H1 (cell line): ENCODE results near the gene LCORL. TPM values are rescaled to one million over a fixed set of nuclear protein-coding genes. Genes with fewer than 3 reads are reported as not detected.
"Not testable (repeated sequence)": the region's sequence is repeated elsewhere in the genome, so short reads cannot be mapped to it uniquely, and the experiment has no call there.

Experiments
- CTCF ChIA-PET: fragments of 300-600 bp; sonication (Branson Sonifier 250); formaldehyde crosslinking; loops from one replicate; lab custom pipeline; 2021; ENCODE audit not compliant: partially characterized antibody; lab: Charles Lee
- POLR2A ChIA-PET: fragments of 300-600 bp; sonication (Branson Sonifier 250); formaldehyde crosslinking; loops from one replicate; lab custom pipeline; 2021; ENCODE audit warnings: inconsistent platforms; ENCODE audit not compliant: partially characterized antibody; lab: Charles Lee
- DNase-seq, 2 experiments: peaks; one replicate each; pipeline versions ENCODE4 v3.0.0 to v3.0.0-alpha.2; 2010 to 2022; ENCODE audit warnings: low spot score in 2 of 2, low read depth in 1 of 2, mixed read lengths in 1 of 2
- FAIRE-seq: peaks from 2 replicates; lab custom pipeline; 2011; peaks lifted over from hg19 to GRCh38; lab: Jason Lieb, UNC
- H2AFZ ChIP-seq: 2 replicates; pipeline ENCODE4 v1.8.1; 2012; ENCODE audit warnings: low read length, inconsistent platforms
- H2AK5ac ChIP-seq: 2 replicates; pipeline ENCODE4 v1.6.1; 2013; ENCODE audit warnings: low read depth, low read length
- H2BK120ac ChIP-seq: replicated peaks from 2 replicates; pipeline ENCODE3; 2013; ENCODE audit warnings: low read depth, low read length, inconsistent platforms
- H2BK12ac ChIP-seq: 2 replicates; pipeline ENCODE4 v1.6.1; 2013; ENCODE audit warnings: low read depth, low read length
- H2BK15ac ChIP-seq: 2 replicates; pipeline ENCODE4 v1.6.1; 2013; ENCODE audit warnings: low read length
- H2BK20ac ChIP-seq: 2 replicates; pipeline ENCODE4 v1.6.1; 2013; ENCODE audit warnings: low read length
- H2BK5ac ChIP-seq: 2 replicates; pipeline ENCODE4 v1.6.1; 2013; ENCODE audit warnings: low read depth, low read length
- H3K14ac ChIP-seq: 2 replicates; pipeline ENCODE4 v1.6.1; 2013; ENCODE audit warnings: inconsistent platforms; ENCODE audit not compliant: insufficient read length
- H3K18ac ChIP-seq: 2 replicates; pipeline ENCODE4 v1.6.1; 2013; ENCODE audit warnings: low read length; ENCODE audit errors: extremely low read depth
- H3K23ac ChIP-seq: 2 replicates; pipeline ENCODE4 v1.6.1; 2013; ENCODE audit warnings: inconsistent platforms; ENCODE audit not compliant: insufficient read length
- H3K23me2 ChIP-seq: 2 replicates; pipeline ENCODE4 v1.6.1; 2013; ENCODE audit warnings: low read depth, low read length
- H3K27ac ChIP-seq: 2 replicates; pipeline ENCODE4 v1.6.1; 2011; ENCODE audit warnings: low read depth, low read length, inconsistent platforms
- H3K27me3 ChIP-seq, 4 experiments: replicated peaks in 1 of 4; 1 replicate in 1 of 4; 2 replicates in 3 of 4; pipeline versions ENCODE4 v1.6.1 to v1.8.1; 2011 to 2013; ENCODE audit warnings: low read length in 3 of 4, mild to moderate bottlenecking in 3 of 4, inconsistent platforms in 2 of 4, mixed read lengths in 2 of 4, moderate library complexity in 1 of 4; ENCODE audit not compliant: control insufficient read depth in 3 of 4, insufficient read depth in 3 of 4; ENCODE audit errors: extremely low read depth in 1 of 4
- H3K36me3 ChIP-seq, 4 experiments: 2 replicates each; pipeline versions ENCODE4 v1.6.1 to v1.8.1; 2011 to 2013; ENCODE audit warnings: mild to moderate bottlenecking in 4 of 4, low read length in 3 of 4, moderate library complexity in 2 of 4, control low read depth in 1 of 4, inconsistent platforms in 1 of 4; ENCODE audit not compliant: insufficient read depth in 4 of 4, control insufficient read depth in 2 of 4
- H3K4ac ChIP-seq: replicated peaks from 2 replicates; pipeline ENCODE3; 2013; ENCODE audit warnings: low read length, low read depth, mixed read lengths, inconsistent platforms; ENCODE audit not compliant: insufficient read length
- H3K4me1 ChIP-seq, 4 experiments: replicated peaks in 1 of 4; 1 replicate in 1 of 4; 2 replicates in 3 of 4; pipeline versions ENCODE4 v1.6.1 to v1.8.1; 2011 to 2013; ENCODE audit warnings: low read length in 3 of 4, inconsistent platforms in 2 of 4, mixed read lengths in 1 of 4; ENCODE audit not compliant: insufficient read depth in 4 of 4, control insufficient read depth in 3 of 4
- H3K4me2 ChIP-seq, 2 experiments: 2 replicates each; pipeline versions ENCODE4 v1.6.1 to v1.8.1; 2011 to 2013; ENCODE audit warnings: low read depth in 2 of 2, low read length in 2 of 2, control low read depth in 1 of 2, inconsistent platforms in 1 of 2, mild to moderate bottlenecking in 1 of 2; ENCODE audit not compliant: insufficient read depth in 1 of 2
- H3K4me3 ChIP-seq, 4 experiments: fragments of 200-600, 300-600 bp in 1 of 4; sonication (generic), shearing (Covaris generic), sonication (Bioruptor Twin) in 1 of 4; 2 replicates each; pipeline versions ENCODE4 v1.5.1 to v1.8.1; 2011 to 2016; ENCODE audit warnings: low read length in 4 of 4, low read depth in 3 of 4, control low read depth in 2 of 4, inconsistent platforms in 2 of 4, mild to moderate bottlenecking in 2 of 4, mixed read lengths in 1 of 4, moderate library complexity in 1 of 4; ENCODE audit not compliant: insufficient read depth in 2 of 4; ENCODE audit errors: extremely low read depth in 1 of 4
- H3K56ac ChIP-seq: replicated peaks from 2 replicates; pipeline ENCODE3; 2013; ENCODE audit warnings: low read depth, mild to moderate bottlenecking, mixed read lengths, low read length, inconsistent platforms; ENCODE audit not compliant: insufficient read length
- H3K79me1 ChIP-seq: 2 replicates; pipeline ENCODE4 v1.6.1; 2013; ENCODE audit warnings: low read depth, low read length, control low read depth
- H3K79me2 ChIP-seq, 2 experiments: 2 replicates each; pipeline versions ENCODE4 v1.6.1 to v1.8.1; 2012 to 2013; ENCODE audit warnings: low read length in 2 of 2, mild to moderate bottlenecking in 2 of 2, inconsistent platforms in 1 of 2; ENCODE audit not compliant: insufficient read depth in 2 of 2, control insufficient read depth in 1 of 2
- H3K9ac ChIP-seq, 4 experiments: replicated peaks in 1 of 4; 1 replicate in 1 of 4; 2 replicates in 3 of 4; pipeline versions ENCODE4 v1.6.1 to v1.8.1; 2011 to 2013; ENCODE audit warnings: low read depth in 3 of 4, low read length in 3 of 4, control low read depth in 2 of 4, mild to moderate bottlenecking in 2 of 4, moderate library complexity in 2 of 4, inconsistent platforms in 1 of 4; ENCODE audit errors: extremely low read depth in 1 of 4
- H3K9me3 ChIP-seq, 2 experiments: 2 replicates each; pipeline versions ENCODE4 v1.6.1 to v1.8.1; 2012 to 2013; ENCODE audit warnings: mild to moderate bottlenecking in 2 of 2, moderate library complexity in 2 of 2, control low read depth in 1 of 2, inconsistent platforms in 1 of 2, low read depth in 1 of 2, low read length in 1 of 2, mixed read lengths in 1 of 2; ENCODE audit not compliant: insufficient read depth in 2 of 2
- H4K20me1 ChIP-seq, 2 experiments: replicated peaks in 1 of 2; 2 replicates each; pipeline versions ENCODE3 to v1.8.1; 2011 to 2013; ENCODE audit warnings: inconsistent platforms in 2 of 2, low read length in 2 of 2, mild to moderate bottlenecking in 1 of 2; ENCODE audit not compliant: insufficient read depth in 2 of 2, control insufficient read depth in 1 of 2
- H4K5ac ChIP-seq: 2 replicates; pipeline ENCODE4 v1.6.1; 2013; ENCODE audit warnings: low read length, low read depth, mixed read lengths, inconsistent platforms; ENCODE audit not compliant: insufficient read length
- H4K8ac ChIP-seq: 2 replicates; pipeline ENCODE4 v1.8.0; 2013; ENCODE audit warnings: mild to moderate bottlenecking, moderate library complexity, low read length, inconsistent platforms; ENCODE audit not compliant: insufficient read depth; ENCODE audit errors: extremely low read depth
- H4K91ac ChIP-seq: replicated peaks from 2 replicates; pipeline ENCODE3; 2013; ENCODE audit warnings: low read length, mixed read lengths, inconsistent platforms; ENCODE audit not compliant: insufficient read length
- polyA plus RNA-seq, 7 experiments: library from polyadenylated mRNA; depleted of rRNA in 3 of 7; stranded (reverse) in 5 of 7; unstranded in 2 of 7; fragments of >200 nt in 5 of 7; fragments of 200-250 nt in 2 of 7; gene quantifications; 1 replicate in 5 of 7; 2 replicates in 1 of 7; 4 replicates in 1 of 7; pipeline versions ENCODE4 v1.2.1 to v1.2.3, GENCODE V29; 2011 to 2013; ENCODE audit warnings: missing spikeins in 2 of 7, mixed read lengths in 2 of 7
- total RNA-seq: library from RNA; stranded (reverse); fragmentation: NEBNext Ultra II Directional; extraction: Animal tissue kit (Norgen Biotek cat#: 25700); gene quantifications from 2 replicates; pipeline ENCODE4 v1.2.1, GENCODE V29; 2021

Gene LCORL
- total and polyA plus RNA-seq, 2 of the 8 experiments (the other 6 are each of a cell fraction or from before 2014, with no cell fraction given), result 2.2 to 19.2 TPM

- H3K14ac ChIP-seq, H3K79me1 ChIP-seq, POLR2A ChIA-PET, H2BK20ac ChIP-seq, H3K4me3 ChIP-seq, H2BK5ac ChIP-seq, H4K5ac ChIP-seq, H2BK12ac ChIP-seq, H3K4ac ChIP-seq, H4K91ac ChIP-seq, H3K9ac ChIP-seq, CTCF ChIA-PET, H3K36me3 ChIP-seq, DNase-seq, H3K4me1 ChIP-seq, H4K8ac ChIP-seq, H2AK5ac ChIP-seq, H3K56ac ChIP-seq, H2AFZ ChIP-seq, H3K4me2 ChIP-seq, H3K18ac ChIP-seq, FAIRE-seq, H3K79me2 ChIP-seq, H2BK120ac ChIP-seq, H3K27ac ChIP-seq, H2BK15ac ChIP-seq, H4K20me1 ChIP-seq, H3K23me2 ChIP-seq, H3K23ac ChIP-seq, H3K27me3 ChIP-seq: not testable (repeated sequence)
- peaks cover 5 to 12% of the 10 kb centered on the region in 2 experiments; a peak in 3 of 4 replicates for H3K9me3 ChIP-seq
Measured at GRCh38 chr4:17861906-17862305, 159.6 kb downstream of the LCORL start.
